GM21529 (cell line): Measurements from ENCODE around the gene IL13.

ENCODE experiments used
- ATAC-seq: cut with Tn5 transposase; IDR thresholded peaks from one replicate; pipeline ENCODE4 v1.9.1; 2021; ENCODE audit not compliant: unreplicated experiment

The IL13 gene

GRCh38 chr5:132655821-132656773 is 1.9 kb upstream of the IL13 start:
- no peak for ATAC-seq

- no peak for ATAC-seq
Observed at GRCh38 chr5:132656774-132657355, 1.1 kb upstream of the IL13 start.

- no peak for ATAC-seq
Observed at GRCh38 chr5:132658381-132659302, 669 bp downstream of the IL13 start.

GRCh38 chr5:132659598-132660493 is 1.9 kb downstream of the IL13 start:
- no peak for ATAC-seq

- ATAC-seq, result no peak
Observed at GRCh38 chr5:132661231-132662003, 3.4 kb downstream of the IL13 start.

DNA sequence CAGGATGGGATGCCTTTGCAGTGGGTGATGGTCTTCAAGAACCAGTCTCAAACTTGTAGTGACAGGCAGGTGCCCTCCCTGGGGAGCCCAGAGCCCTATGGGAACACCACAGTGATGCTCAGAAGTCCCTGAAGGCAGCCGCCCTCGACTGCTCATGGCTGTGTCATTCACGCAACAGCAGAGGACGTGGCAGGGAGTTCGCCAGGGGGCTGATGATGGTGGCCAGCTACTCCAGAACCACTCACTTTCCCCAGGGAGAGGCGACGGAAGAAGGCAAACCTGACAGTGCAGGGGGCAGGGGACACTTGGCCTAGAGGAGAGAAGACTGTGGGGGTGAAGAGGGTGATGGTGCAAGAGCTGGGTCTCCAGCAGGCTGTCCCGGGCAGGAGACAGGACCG is 4.0 kb downstream of the IL13 start:
- no peak for ATAC-seq

GRCh38 chr5:132662925-132663770 is 5.2 kb downstream of the IL13 start:
- peak; percentile 60 for ATAC-seq

GRCh38 chr5:132663771-132664695 is 6.1 kb downstream of the IL13 start:
- peak; percentile 44 for ATAC-seq

- no peak for ATAC-seq
Observed at GRCh38 chr5:132664696-132665209, 6.8 kb downstream of the IL13 start.

- no peak for ATAC-seq
Observed at GRCh38 chr5:132665574-132666080, 7.7 kb downstream of the IL13 start.

- no peak for ATAC-seq
Observed at GRCh38 chr5:132666310-132667123, 8.5 kb downstream of the IL13 start.

DNA sequence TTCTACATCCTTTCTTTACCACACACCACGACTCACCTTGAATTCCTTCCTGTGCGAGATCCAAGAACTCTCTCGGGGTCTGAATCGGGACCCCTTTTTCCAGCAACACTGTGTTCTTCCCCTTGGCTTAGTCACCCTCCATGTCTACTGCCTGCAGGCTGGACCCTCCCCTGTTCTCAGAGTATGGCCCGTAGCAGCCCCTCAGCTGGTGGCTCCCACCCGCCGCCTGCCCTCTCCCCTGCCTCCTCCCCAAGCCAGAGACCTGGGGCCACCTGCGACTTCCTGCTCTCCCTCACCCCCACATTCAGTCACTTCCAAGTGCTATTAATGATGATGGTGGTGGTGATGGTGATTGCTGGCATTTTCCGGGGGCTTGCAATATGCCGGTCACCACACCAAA is 9.3 kb downstream of the IL13 start:
- ATAC-seq, result no peak

- no peak for ATAC-seq
Observed at GRCh38 chr5:132667761-132668705, 10.1 kb downstream of the IL13 start.

- no peak for ATAC-seq
Observed at GRCh38 chr5:132668706-132669454, 10.9 kb downstream of the IL13 start.

- no peak for ATAC-seq
Observed at GRCh38 chr5:132669455-132669820, 11.5 kb downstream of the IL13 start.
